SIG-M5 treated with dmso at 0.1 percent for 504 hours (cell line): Measurements from ENCODE around the gene ARHGAP10.

ENCODE experiments used
- DNase-seq: peaks from one replicate; lab custom pipeline; 2025; ENCODE audit not compliant: unreplicated experiment; lab: John Stamatoyannopoulos, UW

ARHGAP10 gene

GRCh38 chr4:147730333-147730732 lies 1.6 kb upstream of the ARHGAP10 start:
- DNase-seq, result peak; percentile 22

- no peak for DNase-seq
Measured at GRCh38 chr4:147732518-147733235, 789 bp downstream of the ARHGAP10 start.

- no peak for DNase-seq
Measured at GRCh38 chr4:147733716-147734344, 1.9 kb downstream of the ARHGAP10 start.

GRCh38 chr4:147734496-147734895 lies 2.6 kb downstream of the ARHGAP10 start:
- DNase-seq, result no peak

GRCh38 chr4:147735413-147736301 lies 3.8 kb downstream of the ARHGAP10 start:
- DNase-seq, result no peak

GRCh38 chr4:147736458-147736857 lies 4.6 kb downstream of the ARHGAP10 start:
- no peak for DNase-seq

- no peak for DNase-seq
Measured at GRCh38 chr4:147737623-147738022, 5.7 kb downstream of the ARHGAP10 start.

GRCh38 chr4:147739239-147739823 lies 7.4 kb downstream of the ARHGAP10 start:
- DNase-seq, result no peak

- no peak for DNase-seq
Measured at GRCh38 chr4:147740176-147740575, 8.3 kb downstream of the ARHGAP10 start.

GRCh38 chr4:147741190-147741788 lies 9.4 kb downstream of the ARHGAP10 start:
- DNase-seq, result peak; percentile 23

GRCh38 chr4:147747787-147748454 lies 16.0 kb downstream of the ARHGAP10 start:
- DNase-seq, result no peak

GRCh38 chr4:147749811-147750321 lies 18.0 kb downstream of the ARHGAP10 start:
- no peak for DNase-seq

GRCh38 chr4:147753047-147753446 lies 21.2 kb downstream of the ARHGAP10 start:
- no peak for DNase-seq

GRCh38 chr4:147754037-147754445 lies 22.2 kb downstream of the ARHGAP10 start:
- no peak for DNase-seq

GRCh38 chr4:147755561-147756295 lies 23.8 kb downstream of the ARHGAP10 start:
- no peak for DNase-seq

GRCh38 chr4:147756417-147756816 lies 24.5 kb downstream of the ARHGAP10 start:
- no peak for DNase-seq

GRCh38 chr4:147760176-147760575 lies 28.3 kb downstream of the ARHGAP10 start:
- peak; percentile 73 for DNase-seq

GRCh38 chr4:147760695-147761094 lies 28.8 kb downstream of the ARHGAP10 start:
- no peak for DNase-seq

GRCh38 chr4:147761218-147761883 lies 29.5 kb downstream of the ARHGAP10 start:
- DNase-seq, result no peak
